Heart left ventricle (tissue), 16 donors: ENCODE measurements around the gene SORBS1. TPM values are rescaled to one million over a fixed set of nuclear protein-coding genes. Genes with fewer than 3 reads are reported as not detected.

Source experiments
- ATAC-seq, 4 donors: fragments of 200-7000 bp; cut with Tn5 transposase; one replicate each; pipeline ENCODE4 v1.9.1; 2020 to 2022; ENCODE audit warnings: moderate library complexity in 4 of 4, mild to moderate bottlenecking in 3 of 4, moderate number of reproducible peaks in 1 of 4
- DNase-seq, 5 donors: peaks; one replicate each; pipeline ENCODE4 v3.0.0-alpha.2; 2020
- H3K27ac ChIP-seq, 12 donors: fragments of 200-600 bp; sonication (generic) in 4 of 12; one replicate each; pipeline versions ENCODE4 v1.5.0 to v1.8.0; 2016 to 2022; ENCODE audit warnings: mild to moderate bottlenecking in 2 of 12
- H3K27me3 ChIP-seq, 9 donors: fragments of 200-600 bp; sonication (generic) in 2 of 9; one replicate each; pipeline versions ENCODE4 v1.5.1 to v1.8.0; 2016 to 2022; ENCODE audit warnings: mild to moderate bottlenecking in 3 of 9
- H3K36me3 ChIP-seq, 9 donors: fragments of 200-600 bp; sonication (generic) in 2 of 9; one replicate each; pipeline versions ENCODE4 v1.5.0 to v1.8.0; 2018 to 2022; ENCODE audit warnings: mild to moderate bottlenecking in 2 of 9
- H3K4me1 ChIP-seq, 12 donors: fragments of 200-600 bp; sonication (generic) in 4 of 12; one replicate each; pipeline versions ENCODE4 v1.5.0 to v1.8.0; 2016 to 2022; ENCODE audit warnings: mild to moderate bottlenecking in 3 of 12
- H3K4me3 ChIP-seq, 12 donors: fragments of 200-600 bp; sonication (generic) in 4 of 12; one replicate each; pipeline versions ENCODE4 v1.5.0 to v1.8.0; 2017 to 2022; ENCODE audit warnings: mild to moderate bottlenecking in 9 of 12, moderate library complexity in 4 of 12
- H3K9me3 ChIP-seq, 12 donors: fragments of 200-600 bp; sonication (generic) in 4 of 12; one replicate each; pipeline versions ENCODE4 v1.5.0 to v1.8.0; 2016 to 2022; ENCODE audit warnings: mild to moderate bottlenecking in 1 of 12
- POLR2A ChIP-seq, 2 donors: fragments of 450-650 bp; IDR thresholded peaks; one replicate each; pipeline ENCODE4 v1.6.1; 2017; ENCODE audit warnings: antibody characterized with exemption in 2 of 2, mild to moderate bottlenecking in 2 of 2, moderate library complexity in 2 of 2
- WGBS, 4 donors: extraction: QIAGEN DNeasy Blood & Tissue Kit in 2 of 4; methylation state at CpG; one replicate each; pipeline versions ENCODE4 v1.1.5 to v1.1.7; 2013 to 2018; 5-methylcytosine and 5-hydroxymethylcytosine counted together
- intact Hi-C, 10 donors: fragments of 100-400 bp; cut with DNase I; formaldehyde crosslinking; loops; one replicate each; pipeline versions ENCODE4 v1.11.1 to v1.14.2; 2022
- polyA plus RNA-seq, 2 donors: library from polyadenylated mRNA; stranded (reverse); fragments of 200-250 nt; gene quantifications; one replicate each; pipeline ENCODE4 v1.2.3, GENCODE V29; 2013
- total RNA-seq, 9 donors: library from RNA; depleted of rRNA in 2 of 9; stranded (reverse); fragments of >200 nt in 2 of 9; fragmentation: NEBNext Ultra II Directional in 3 of 9; extraction: Animal tissue kit (Norgen Biotek cat#: 25700) in 3 of 9; gene quantifications; one replicate each; pipeline versions ENCODE4 v1.1.0 to v1.2.4, GENCODE V29; 2016 to 2023
- TF ChIP-seq, protein P1 (sequence below), 12 donors: fragments of 200-600 bp; sonication (generic) in 4 of 12; IDR thresholded peaks; one replicate each; pipeline versions ENCODE4 v1.5.0 to v1.8.0; 2018 to 2022; ENCODE audit warnings: antibody characterized with exemption in 12 of 12, mild to moderate bottlenecking in 5 of 12
- donor health status: ischemic (EF 13 %, LVEDD 7.1; RV severe dilation, severe dysfunction).
- donor health status: healthy with polysubstance abuse.
- donor health status: DM: no; HTN: yes; CAD: no.
- donor health status: DM: no; HTN: no; CAD: no.
- donor health status: ischemic (EF 25% LVEDD 6.9; RV normal size, moderate dysfunction).
- donor health status: ischemic (EF 25% LVEDD 5.7; RV mildly dilated, moderate dysfunction).
- donor health status: healthy.
- donor health status: DM: yes; HTN: yes; CAD: no.
- donor health status: ischemic (EF 35%, LVEDD 5.7; RV mildly dilated, moderate dysfunction).
- donor health status: nonischemic (EF 11% LVEDD 7.7; RV severe dilation, severe dysfunction).
- donor health status: DM: yes; HTN: yes; CAD: no.
- donor health status: PGD.
- donor health status: ischemic (EF 29% LVEDD 5.4; RV normal size, mild dysfunction).
- donor health status: nonischemic (EF 23%, LVEDD 6.1; RV moderate dilation, normal function).

The SORBS1 gene
- total and polyA plus RNA-seq, 11 donors: 355 to 1,440 (median 886) TPM

DNA sequence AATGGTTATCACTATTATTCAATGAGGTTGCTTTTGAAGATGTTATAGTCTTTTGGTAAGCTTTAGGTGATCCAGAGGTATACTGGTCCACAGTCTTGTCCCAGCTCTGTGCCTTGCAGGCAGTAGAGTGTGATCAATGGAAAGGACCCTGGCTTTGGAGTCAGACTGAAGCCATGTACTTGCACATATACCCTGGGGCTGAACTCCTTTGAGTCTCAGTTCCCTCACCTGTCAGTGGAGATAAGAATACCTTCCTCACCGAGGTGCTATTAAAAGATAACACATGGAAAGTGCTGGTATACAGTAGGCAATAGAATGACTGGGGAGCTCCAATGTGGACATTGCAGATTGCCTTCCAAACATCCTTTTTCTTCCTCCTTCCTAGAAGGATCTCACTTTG is 254.3 kb downstream of the SORBS1 start:
- Histone ChIP-seq H3K4me1 (peaks cover 0 to 41% (median 17%) of the 10 kb centered on the region in 12 donors), H3K27me3 (no peaks in the 10 kb centered on the region), H3K4me3 (no peak overlapping the region), H3K9me3 (no peaks in the 10 kb centered on the region), H3K36me3 (peaks cover 0 to 9% (median 0%) of the 10 kb centered on the region in 9 donors), H3K27ac (no peak overlapping the region)
- DNase-seq (no peak), ATAC-seq (no peak)
- intact Hi-C loops: no loop called here
- WGBS, 4 donors: 68 to 95% (median 78%) methylated on average over 1 of the region's 1 CpG
- TF ChIP-seq, protein P1, sequence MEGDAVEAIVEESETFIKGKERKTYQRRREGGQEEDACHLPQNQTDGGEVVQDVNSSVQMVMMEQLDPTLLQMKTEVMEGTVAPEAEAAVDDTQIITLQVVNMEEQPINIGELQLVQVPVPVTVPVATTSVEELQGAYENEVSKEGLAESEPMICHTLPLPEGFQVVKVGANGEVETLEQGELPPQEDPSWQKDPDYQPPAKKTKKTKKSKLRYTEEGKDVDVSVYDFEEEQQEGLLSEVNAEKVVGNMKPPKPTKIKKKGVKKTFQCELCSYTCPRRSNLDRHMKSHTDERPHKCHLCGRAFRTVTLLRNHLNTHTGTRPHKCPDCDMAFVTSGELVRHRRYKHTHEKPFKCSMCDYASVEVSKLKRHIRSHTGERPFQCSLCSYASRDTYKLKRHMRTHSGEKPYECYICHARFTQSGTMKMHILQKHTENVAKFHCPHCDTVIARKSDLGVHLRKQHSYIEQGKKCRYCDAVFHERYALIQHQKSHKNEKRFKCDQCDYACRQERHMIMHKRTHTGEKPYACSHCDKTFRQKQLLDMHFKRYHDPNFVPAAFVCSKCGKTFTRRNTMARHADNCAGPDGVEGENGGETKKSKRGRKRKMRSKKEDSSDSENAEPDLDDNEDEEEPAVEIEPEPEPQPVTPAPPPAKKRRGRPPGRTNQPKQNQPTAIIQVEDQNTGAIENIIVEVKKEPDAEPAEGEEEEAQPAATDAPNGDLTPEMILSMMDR (IDR thresholded peaks at IDR 0.05): no peak
- no peak for TF ChIP-seq POLR2A (IDR thresholded peaks at IDR 0.05)

DNA sequence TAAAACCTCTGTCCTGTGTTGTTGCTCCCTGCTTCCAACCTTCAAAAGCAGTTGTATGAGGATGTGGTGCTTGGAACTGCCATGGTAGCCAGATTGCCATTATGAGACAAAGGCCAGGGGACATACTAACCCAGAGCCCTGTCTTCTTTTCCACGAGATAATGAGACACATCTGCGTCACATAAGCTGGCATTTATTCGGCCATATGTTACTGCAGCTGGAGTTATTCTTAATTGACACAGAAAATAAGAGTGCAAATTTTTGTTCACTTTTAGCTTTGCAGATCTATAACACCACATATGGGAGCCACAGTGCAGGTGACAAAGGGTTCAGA is 254.9 kb downstream of the SORBS1 start:
- ATAC-seq (no peak), DNase-seq (no peak)
- Histone ChIP-seq H3K4me1 (peaks cover 0 to 40% (median 17%) of the 10 kb centered on the region in 12 donors), H3K4me3 (no peak overlapping the region), H3K9me3 (no peaks in the 10 kb centered on the region), H3K36me3 (peaks cover 0 to 4% (median 0%) of the 10 kb centered on the region in 9 donors), H3K27me3 (no peaks in the 10 kb centered on the region), H3K27ac (peak overlapping the region in 1 of 12 donors; percentile 33)
- TF ChIP-seq POLR2A (IDR thresholded peaks at IDR 0.05): no peak
- TF ChIP-seq, protein P1 (IDR thresholded peaks at IDR 0.05): no peak
- intact Hi-C loops: no loop called here
- 70 to 80% (median 73%) methylated on average over 3 of the region's 3 CpGs for WGBS, 4 donors

DNA sequence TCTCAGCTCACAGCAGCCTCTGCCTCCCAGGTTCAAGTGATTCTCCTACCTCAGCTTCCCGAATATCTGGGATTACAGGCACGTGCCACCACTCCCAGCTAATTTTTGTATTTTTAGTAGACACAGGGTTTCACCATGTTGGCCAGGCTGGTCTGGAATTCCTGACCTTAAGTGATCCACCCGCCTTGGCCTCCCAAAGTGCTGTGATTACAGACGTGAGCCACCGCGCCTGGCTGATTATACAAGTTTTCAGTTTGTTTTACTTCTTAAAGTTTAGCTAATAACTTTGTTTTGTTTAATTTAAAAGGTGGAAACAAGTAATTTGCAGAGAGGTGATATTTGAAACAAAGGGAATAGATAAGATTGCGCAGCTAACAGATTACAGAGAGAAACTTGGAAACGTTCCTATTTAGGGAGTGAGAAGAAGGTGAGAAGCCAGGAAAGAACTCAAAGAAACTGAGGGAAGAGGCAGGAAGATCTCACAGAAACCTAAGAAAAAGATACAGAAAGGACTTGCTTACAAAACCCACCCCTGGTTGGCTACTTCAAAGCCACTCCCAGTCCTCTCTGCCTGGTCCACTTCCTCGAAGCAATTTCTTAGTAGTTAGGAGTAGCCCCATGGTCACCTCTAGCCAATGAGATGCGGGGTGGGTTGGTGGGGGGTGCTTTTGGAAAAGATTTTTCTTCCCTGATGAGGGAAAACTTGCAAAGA is 255.4 kb downstream of the SORBS1 start:
- DNase-seq (no peak), ATAC-seq (no peak)
- no peak overlapping the region for H3K4me3 ChIP-seq
- WGBS, 4 donors: 45 to 53% (median 48%) methylated on average over 10 of the region's 10 CpGs
- H3K4me1 ChIP-seq: peaks cover 0 to 40% (median 17%) of the 10 kb centered on the region in 12 donors
- H3K27me3 ChIP-seq: no peaks in the 10 kb centered on the region
- H3K27ac ChIP-seq: peak overlapping the region in 3 of 12 donors; percentile 4 to 36 (median 33)
- no peaks in the 10 kb centered on the region for H3K36me3 ChIP-seq
- intact Hi-C loops: no loop called here
- no peaks in the 10 kb centered on the region for H3K9me3 ChIP-seq
- TF ChIP-seq POLR2A (IDR thresholded peaks at IDR 0.05): no peak
- TF ChIP-seq, protein P1 (IDR thresholded peaks at IDR 0.05): no peak

DNA sequence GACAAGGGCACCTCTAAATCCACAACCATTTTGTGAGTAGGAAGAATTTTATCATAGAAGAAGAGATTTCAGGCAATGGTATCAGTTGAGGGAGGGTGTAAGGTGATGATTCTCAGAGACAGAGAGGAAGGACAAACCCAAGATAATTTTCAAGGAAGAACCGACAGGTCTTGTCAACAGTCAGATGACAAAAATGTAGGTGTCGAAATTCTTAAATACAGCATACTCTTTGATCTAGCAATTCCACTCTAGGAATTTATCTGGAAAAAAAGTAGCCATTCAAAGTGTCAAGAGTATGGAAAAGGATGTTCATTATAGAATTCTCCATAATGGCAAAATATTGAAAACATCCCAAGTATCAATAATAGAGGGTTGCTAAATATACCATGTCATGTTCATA is 256.2 kb downstream of the SORBS1 start:
- Histone ChIP-seq H3K4me1 (peaks cover 0 to 38% (median 17%) of the 10 kb centered on the region in 12 donors), H3K9me3 (no peaks in the 10 kb centered on the region), H3K36me3 (no peaks in the 10 kb centered on the region), H3K27me3 (no peaks in the 10 kb centered on the region), H3K4me3 (no peak overlapping the region), H3K27ac (peak overlapping the region in 1 of 12 donors; percentile 36)
- TF ChIP-seq, protein P1 (IDR thresholded peaks at IDR 0.05): no peak
- TF ChIP-seq POLR2A (IDR thresholded peaks at IDR 0.05): no peak
- ATAC-seq: no peak
- intact Hi-C loops: no loop called here
- no peak for DNase-seq
- WGBS, 4 donors: 67 to 77% (median 75%) methylated on average over 2 of the region's 2 CpGs
